GM18508 (cell line): ENCODE measurements around the gene TECTB.

Source experiments
- ATAC-seq: cut with Tn5 transposase; IDR thresholded peaks from one replicate; pipeline ENCODE4 v1.9.1; 2021; ENCODE audit warnings: moderate number of reproducible peaks; ENCODE audit not compliant: insufficient read depth, unreplicated experiment

Gene TECTB

GRCh38 chr10:112304267-112304859, 21.2 kb downstream of the TECTB start:
- no peak for ATAC-seq

GRCh38 chr10:112307358-112308124, 24.3 kb downstream of the TECTB start:
- ATAC-seq: no peak

- no peak for ATAC-seq
Measured at GRCh38 chr10:112308125-112308502, 24.9 kb downstream of the TECTB start.

GRCh38 chr10:112311481-112311880, 28.3 kb downstream of the TECTB start:
- ATAC-seq: no peak

- ATAC-seq: no peak
Measured at GRCh38 chr10:112313234-112313633, 30.0 kb downstream of the TECTB start.

- ATAC-seq: no peak
Measured at GRCh38 chr10:112313911-112314310, 30.7 kb downstream of the TECTB start.

GRCh38 chr10:112314822-112315474, 31.7 kb downstream of the TECTB start:
- ATAC-seq: no peak

GRCh38 chr10:112327678-112328077, 44.5 kb downstream of the TECTB start:
- no peak for ATAC-seq

- no peak for ATAC-seq
Measured at GRCh38 chr10:112330162-112330561, 47.0 kb downstream of the TECTB start.

- no peak for ATAC-seq
Measured at GRCh38 chr10:112330607-112331160, 47.5 kb downstream of the TECTB start.

GRCh38 chr10:112332022-112332421, 48.8 kb downstream of the TECTB start:
- ATAC-seq: no peak

GRCh38 chr10:112332509-112333228, 49.5 kb downstream of the TECTB start:
- ATAC-seq: no peak

- ATAC-seq: no peak
Measured at GRCh38 chr10:112333452-112333851, 50.3 kb downstream of the TECTB start.

GRCh38 chr10:112335111-112335867, 52.1 kb downstream of the TECTB start:
- ATAC-seq: no peak

GRCh38 chr10:112335868-112336265, 52.7 kb downstream of the TECTB start:
- ATAC-seq: no peak

- no peak for ATAC-seq
Measured at GRCh38 chr10:112336556-112337201, 53.5 kb downstream of the TECTB start.

GRCh38 chr10:112338957-112339356, 55.8 kb downstream of the TECTB start:
- no peak for ATAC-seq

GRCh38 chr10:112340601-112341000, 57.4 kb downstream of the TECTB start:
- no peak for ATAC-seq

GRCh38 chr10:112343056-112343806, 60.0 kb downstream of the TECTB start:
- ATAC-seq: no peak
